ENCODE results near the gene ADAMTS4.

The ADAMTS4 gene

GRCh38 chr1:161219078-161219892, 20.4 kb upstream of the ADAMTS4 start:
- no peak for DNase-seq

- no peak for DNase-seq
Observed at GRCh38 chr1:161218301-161219077, 19.6 kb upstream of the ADAMTS4 start.

- no peak for DNase-seq
Observed at GRCh38 chr1:161217831-161218230, 19.0 kb upstream of the ADAMTS4 start.

- peak; percentile 93 for DNase-seq
Observed at GRCh38 chr1:161216945-161217712, 18.3 kb upstream of the ADAMTS4 start.

GRCh38 chr1:161215076-161215475, 16.2 kb upstream of the ADAMTS4 start, which contains the start of gene FCER1G:
FCER1G (plus strand) TSS chr1:161215295; CDS start chr1:161215322, 27 bp downstream.
- DNase-seq = no peak

GRCh38 chr1:161214369-161214768, 15.5 kb upstream of the ADAMTS4 start:
- DNase-seq = no peak

- no peak for DNase-seq
Observed at GRCh38 chr1:161209790-161210409, 11.0 kb upstream of the ADAMTS4 start.

GRCh38 chr1:161207173-161207572, 8.3 kb upstream of the ADAMTS4 start:
- no peak for DNase-seq

GRCh38 chr1:161206411-161207140, 7.7 kb upstream of the ADAMTS4 start:
- no peak for DNase-seq

- peak; percentile 99 for DNase-seq
Observed at GRCh38 chr1:161201836-161202712, 3.2 kb upstream of the ADAMTS4 start, which contains the start of gene NDUFS2. NDUFS2 (plus strand) TSS chr1:161202367; CDS start chr1:161202386, 19 bp downstream.

GRCh38 chr1:161200992-161201835, 2.4 kb upstream of the ADAMTS4 start:
- no peak for DNase-seq

- no peak for DNase-seq
Observed at GRCh38 chr1:161200421-161200991, 1.7 kb upstream of the ADAMTS4 start.

GRCh38 chr1:161199506-161200139, 769 bp upstream of the ADAMTS4 start:
- DNase-seq = no peak

- no peak for DNase-seq
Observed at GRCh38 chr1:161198194-161198896, 509 bp downstream of the ADAMTS4 start.

GRCh38 chr1:161197560-161198193, 1.2 kb downstream of the ADAMTS4 start:
- DNase-seq = no peak

- DNase-seq = no peak
Observed at GRCh38 chr1:161196521-161197451, 2.1 kb downstream of the ADAMTS4 start.

GRCh38 chr1:161196111-161196510, 2.7 kb downstream of the ADAMTS4 start:
- DNase-seq = no peak
